HG03045 (cell line): ENCODE measurements around the gene GRIFIN.

Source experiments
- ATAC-seq: cut with Tn5 transposase; IDR thresholded peaks from one replicate; pipeline ENCODE4 v1.9.1; 2021; ENCODE audit warnings: mild to moderate bottlenecking, moderate library complexity; ENCODE audit not compliant: unreplicated experiment

Gene GRIFIN, protein sequence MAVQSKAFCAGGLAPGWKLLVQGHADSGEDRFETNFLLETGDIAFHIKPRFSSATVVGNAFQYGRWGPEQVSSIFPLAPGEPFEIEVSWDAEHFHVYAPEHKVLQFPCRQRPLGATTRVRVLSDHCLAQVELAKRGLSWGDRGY

DNA sequence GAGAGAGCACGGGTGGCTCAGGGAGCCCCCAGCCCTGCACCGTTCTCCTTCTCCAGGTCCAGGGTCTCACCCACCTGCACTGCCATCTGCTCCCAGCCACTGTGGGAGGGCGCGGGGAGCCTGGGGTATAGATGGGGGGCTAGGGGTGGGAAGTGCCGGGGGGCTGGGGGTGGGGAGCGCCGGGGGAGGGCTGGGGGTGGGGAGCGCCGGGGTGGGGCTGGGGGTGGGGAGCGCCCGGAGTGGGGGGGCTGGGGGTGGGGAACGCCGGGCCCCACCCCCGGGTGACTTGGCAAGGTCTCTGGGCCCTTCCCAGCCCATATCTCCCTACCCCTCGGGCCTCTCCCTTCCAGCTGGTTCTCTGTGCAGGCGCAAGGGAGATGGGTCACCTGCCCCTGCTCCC lies at the start of gene GRIFIN:
Gene GRIFIN, minus strand, starts transcription at position 101 of the 400 bp plus-strand sequence. Its CDS starts 15 bp downstream, at position 86.
- no peak for ATAC-seq

DNA sequence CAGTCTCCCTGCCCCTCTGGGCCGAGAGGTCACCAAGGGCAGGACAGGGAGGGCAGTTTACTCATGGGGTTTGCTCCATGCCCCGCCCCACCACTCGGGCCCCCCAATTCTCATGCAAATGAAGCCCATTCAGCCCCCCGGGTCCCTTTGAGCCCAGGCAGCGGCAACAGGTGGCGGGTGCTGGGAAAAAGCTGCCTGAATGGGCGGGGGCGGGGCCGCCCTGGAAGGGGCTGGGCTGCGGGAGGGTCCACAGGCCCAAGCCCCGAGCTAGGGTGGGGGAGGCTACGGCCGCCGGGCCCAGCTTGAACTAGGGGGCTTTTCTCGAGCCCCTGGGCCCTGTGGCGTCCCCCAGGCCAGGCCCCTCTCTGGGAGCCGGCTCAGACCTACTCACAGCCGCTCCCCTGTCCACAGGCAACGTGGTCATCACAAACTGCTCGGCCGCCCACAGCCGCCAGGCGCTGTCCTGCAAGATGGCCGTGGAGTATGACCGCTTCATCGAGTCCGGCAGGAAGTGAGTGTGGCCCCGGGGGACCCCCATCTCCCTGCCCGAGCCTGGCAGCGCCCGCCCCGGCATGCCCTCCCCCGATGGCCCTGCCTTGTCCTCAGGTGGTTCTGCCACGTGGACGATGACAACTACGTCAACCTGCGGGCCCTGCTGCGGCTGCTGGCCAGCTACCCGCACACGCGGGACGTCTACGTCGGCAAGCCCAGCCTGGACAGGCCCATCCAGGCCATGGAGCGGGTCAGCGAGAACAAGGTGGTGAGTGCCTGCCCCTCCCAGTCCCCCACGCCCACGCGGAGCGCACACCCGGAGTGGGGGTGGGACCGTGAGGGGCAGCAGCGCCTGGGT lies 48.8 kb upstream of the GRIFIN start:
- ATAC-seq: no peak

DNA sequence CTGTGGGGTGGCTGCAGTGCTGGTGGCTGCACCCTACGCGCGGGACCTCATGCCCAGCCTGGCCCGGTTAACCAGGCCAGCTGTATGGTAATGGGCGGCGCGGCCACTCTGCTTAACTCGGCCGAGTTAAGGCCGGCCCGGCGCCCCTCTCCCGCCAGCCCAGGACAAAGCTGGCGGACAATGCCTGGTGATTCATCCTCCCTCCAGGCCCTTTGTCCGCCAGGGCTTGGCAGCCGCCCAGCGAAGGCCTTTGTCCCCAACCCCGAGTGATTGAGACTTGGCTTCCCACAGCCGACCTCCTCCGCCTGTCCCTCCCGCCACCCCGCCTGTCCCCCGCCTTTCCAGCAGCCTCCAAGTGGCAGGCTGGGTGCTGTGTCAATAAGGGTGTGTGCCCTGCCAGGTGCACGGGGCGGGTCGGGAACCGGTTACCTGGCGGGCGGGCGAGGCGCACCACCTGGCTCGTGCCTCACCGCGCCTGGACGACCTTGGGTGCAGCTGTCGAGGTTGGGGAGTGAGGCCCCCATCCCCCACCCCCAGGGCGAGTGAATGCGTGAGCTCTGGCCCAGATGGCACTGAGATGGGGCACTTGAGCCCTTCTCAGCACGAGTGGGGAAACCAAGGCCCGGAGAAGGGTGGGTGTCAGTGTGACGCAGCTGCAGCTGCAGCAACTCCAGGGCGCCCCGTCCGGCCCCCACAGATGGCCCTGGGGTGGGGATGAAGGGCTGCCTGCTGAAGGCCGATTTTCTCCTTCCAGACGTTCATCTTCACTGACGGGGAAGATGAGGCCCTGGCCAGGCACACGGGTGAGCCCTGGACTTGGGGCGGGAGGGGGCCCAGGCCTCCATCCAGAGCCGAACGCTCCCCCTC lies 48.0 kb upstream of the GRIFIN start:
- ATAC-seq: no peak

DNA sequence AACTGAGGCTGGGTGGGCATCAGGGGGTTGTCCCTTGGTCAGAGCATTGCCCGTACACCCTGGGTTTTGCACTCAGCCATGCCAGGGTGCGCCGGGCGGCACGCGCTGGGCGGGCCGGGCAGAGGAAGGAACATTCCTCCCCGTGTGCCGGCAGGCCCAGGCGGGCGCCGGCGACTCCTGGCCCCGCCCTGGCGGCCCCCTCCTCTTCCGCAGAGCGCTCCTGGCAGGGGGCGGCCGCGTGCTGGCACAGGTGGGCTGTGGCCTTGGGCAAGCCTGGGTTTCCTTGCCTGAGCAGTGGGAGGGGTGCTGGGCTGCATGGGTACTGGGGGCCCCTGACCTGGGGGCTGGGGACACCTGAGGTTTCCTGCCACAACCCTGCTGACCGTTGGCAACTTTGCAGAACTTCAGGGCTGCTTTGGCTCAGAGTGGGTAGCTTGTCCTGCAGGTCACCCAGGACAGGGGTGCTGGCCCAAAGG lies 47.3 kb upstream of the GRIFIN start:
- no peak for ATAC-seq

DNA sequence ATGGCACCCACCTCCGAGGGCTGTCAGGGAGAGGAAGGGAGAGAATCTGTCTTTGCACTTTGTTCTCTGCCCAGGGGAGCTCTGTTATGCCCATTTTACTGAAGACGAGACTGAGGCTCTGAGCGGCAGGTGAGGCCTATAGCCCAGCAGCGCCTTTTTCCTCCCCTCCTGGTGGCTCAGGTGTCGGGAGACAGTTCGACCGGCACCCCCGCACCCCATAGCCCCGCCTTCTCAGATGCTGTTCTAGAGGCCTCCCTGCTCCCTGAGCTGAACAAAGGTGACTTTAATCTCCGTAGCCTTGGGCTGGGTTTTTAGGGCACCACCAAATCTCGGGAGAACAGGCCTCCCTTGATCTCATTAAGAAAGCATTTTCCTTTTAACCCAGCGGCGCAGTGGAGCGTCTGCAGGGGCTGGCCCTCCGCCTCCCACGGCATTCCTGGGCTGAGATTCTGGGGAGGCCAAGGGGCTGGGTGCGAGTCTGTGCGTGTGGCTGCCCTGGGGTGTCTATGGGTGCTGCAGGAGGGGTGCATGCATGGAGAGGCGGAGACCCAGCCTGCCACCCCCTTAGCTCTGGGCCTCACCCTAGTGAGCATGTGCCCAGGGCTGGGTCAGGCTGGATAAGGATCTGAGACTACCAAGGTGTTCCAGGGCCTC lies 46.7 kb upstream of the GRIFIN start:
- no peak for ATAC-seq

DNA sequence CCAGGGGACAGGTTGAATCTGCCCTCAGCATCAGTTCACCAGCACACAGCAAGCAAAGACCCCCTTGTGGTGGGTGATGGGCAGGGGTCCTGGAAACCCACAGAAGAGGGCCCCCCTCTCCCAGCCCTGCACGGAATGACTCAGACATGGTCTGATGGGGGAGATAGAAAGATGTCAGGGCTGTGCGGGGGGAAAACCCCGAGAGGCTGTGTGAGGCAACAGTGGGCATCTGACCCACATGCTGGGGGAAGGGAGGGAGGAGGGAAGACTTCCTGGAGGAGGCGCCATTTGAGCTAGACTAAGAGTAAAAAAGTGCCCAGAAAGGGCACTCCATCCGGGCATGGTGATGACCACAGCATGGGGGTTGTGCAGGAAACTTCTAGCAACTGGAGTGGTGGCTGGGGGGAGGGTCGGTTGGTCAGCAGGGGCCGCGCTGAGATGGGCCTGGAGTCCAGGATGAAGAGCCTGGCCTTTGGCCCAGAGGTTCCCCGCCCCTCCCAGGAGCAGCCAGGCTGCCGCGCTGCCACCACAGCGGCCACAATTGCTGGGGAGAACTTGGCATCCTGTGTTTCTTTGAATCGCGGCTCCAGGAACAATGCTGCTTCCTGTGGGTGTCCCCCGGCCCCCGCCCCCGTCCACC lies 45.9 kb upstream of the GRIFIN start:
- no peak for ATAC-seq

DNA sequence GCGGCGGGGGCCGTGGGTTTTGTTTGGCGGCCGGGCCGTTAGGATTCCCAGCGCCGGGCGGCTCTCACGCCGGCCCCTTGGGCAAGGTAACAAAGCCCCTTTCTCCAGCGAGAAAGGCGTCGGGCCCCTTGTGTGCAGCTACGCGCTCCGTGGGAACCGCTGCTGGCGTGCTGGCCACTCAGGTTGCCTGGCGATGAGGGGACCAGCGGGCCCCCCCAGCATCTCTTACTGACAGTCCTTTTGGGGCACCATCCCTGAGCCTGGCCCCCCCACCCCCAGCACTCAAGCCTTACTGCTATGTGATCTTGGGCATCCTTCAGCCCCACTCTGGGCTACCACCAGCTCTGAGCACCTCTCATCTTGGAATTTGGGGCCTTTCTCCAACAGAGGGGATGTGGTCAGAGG lies 45.1 kb upstream of the GRIFIN start:
- ATAC-seq: no peak

DNA sequence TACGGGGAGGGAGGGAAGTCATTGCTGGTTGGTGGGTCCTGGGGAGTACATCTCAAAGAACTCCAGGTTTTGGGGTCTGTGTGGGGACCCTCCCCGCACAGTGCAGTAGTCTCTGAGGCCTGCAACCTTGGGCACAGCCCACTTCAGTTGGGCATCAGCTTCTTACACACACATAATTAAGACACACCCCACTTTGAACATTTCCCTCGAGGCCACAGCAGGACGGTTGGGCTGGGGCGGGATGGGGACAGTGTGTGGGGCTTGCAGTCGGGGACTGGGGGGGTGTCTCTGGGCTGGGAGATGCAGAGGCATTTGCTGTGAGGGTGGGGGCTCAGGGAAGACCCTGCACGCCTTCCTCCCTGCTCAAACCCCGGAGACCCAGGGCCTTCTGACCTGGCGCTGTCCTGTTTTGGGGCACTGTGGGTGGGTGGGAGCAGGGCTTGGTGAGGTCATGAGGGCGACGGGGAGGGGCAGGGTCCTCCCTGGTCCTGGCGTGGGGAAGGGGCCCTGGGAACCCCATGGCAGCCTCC lies 44.6 kb upstream of the GRIFIN start:
- no peak for ATAC-seq

DNA sequence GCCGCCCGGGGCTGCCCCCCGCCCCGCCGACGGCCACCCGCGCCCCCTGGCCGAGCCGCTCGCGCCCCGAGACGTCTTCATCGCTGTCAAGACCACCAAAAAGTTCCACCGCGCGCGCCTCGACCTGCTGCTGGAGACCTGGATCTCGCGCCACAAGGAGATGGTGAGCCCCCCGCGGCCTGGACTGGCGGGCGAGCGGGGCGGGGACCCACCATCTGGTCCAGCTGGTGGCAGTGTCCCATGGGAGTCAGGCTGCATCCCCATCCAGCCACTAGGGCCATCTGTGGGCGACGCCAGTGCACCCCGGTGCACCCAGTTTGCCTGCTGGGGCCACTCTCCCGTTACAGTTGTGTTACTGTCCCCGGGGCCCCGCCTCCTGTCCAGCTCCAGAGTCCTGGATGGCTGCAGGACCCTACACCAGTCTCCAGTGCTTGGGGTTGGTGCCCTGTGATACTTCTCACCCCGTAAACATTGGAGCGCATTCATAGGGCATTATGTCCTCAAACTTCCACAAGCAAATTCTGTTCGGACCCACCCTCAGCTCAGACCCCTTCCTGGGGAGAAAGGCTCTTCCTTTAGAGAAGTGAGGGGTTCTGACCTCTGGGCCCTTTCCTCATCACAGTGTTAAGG lies 44.0 kb upstream of the GRIFIN start:
- ATAC-seq: no peak

DNA sequence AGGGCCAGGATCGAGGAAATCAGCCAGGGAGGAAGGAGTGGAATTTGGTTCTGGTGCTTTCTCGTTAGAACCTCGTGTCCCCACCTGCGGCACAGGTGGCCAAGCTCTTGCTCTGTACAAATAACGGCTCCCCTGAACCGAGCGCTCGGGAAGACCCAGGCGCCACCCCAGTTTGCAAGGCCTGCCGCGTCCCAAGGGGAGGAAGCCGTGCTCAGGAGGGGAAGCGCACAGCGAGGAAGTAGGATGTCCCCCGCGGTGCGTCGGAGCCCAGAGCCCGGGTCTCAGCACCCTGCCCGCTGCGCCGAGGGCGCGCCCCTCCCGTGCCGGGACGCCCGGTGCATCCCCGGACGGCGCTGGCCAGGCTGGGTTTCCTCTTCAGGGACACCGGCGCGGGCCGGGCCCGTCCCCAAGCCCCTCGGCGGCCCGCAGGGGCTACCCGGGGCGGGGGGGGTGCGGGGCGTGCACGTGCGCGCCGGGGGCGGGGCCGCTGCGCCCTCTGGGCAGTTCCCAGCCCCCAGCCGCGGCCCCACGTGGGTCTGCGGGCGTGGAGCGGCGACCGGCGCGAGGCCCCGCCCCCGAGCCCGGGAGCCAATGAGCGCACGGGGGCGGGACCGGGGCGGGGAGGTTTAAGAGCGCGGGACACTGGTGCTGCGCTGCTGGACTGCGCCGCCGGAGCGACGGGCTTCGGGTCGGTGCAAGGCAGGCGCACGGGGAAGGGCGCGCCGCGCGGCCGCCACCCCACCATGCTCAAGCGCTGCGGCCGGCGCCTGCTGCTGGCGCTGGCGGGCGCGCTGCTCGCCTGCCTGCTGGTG lies 43.1 kb upstream of the GRIFIN start, which contains the start of gene LFNG:
Gene LFNG, plus strand, starts transcription at position 656 of the 812 bp plus-strand sequence. Its CDS starts 88 bp downstream, at position 744.
- ATAC-seq: peak; percentile 78

DNA sequence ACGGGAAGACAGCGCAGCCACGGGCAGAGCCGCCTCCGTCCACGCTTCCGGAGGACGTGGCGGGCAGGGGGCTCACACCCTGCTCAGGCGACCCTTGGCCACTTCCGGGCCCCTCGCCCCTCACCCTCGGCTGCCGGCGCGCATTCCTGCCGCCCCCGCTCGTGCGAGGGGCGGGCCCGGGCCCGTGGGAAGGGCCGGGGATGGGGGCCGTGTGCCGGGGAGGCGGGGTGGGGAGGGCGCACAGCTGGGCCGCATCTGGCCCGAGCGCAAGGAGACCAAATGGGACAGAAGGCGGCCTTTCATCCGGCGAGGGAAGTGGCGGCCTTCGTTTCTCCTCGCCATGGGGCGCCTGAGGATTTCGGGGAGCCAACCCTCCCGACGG lies 42.5 kb upstream of the GRIFIN start:
- no peak for ATAC-seq

DNA sequence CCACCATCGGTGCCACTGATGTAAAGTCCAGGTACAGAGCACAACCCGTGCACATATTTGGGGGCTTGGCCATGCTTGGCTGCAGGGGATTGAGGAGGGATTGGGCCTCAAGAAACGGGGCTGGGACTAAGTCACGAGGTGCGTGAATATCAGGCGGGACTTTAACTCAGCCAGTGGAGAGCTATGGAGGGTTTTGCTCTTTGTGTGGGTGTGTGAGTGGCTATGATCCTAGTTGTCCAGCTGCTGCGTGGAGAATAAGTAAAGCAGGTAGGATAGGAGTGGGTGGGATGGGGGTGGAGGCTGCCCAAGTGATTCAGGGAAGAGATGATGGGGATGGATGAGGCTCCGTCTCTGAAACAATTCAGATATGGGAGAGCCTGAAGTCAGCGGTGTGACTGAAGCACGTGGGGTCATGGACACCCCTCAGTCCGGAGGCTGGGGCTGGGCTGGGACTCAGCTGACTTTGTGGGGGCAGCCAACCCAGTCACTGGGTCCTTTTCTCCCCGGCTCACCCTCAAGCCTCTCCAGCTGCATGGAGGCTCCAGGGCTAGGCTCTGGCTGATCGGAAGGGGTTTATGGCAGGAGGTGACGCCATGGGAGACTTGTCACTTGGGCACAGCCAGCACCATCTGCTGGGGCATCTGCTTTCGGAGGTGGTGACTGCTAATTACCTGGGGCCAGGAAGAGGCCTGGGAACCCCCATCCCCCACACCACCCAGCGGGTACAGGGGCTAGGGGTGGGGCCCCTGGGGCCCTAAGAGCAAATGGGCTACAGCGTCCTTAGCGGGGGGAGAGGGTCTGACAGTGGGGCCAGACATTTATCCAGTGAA lies 41.7 kb upstream of the GRIFIN start:
- ATAC-seq: no peak

DNA sequence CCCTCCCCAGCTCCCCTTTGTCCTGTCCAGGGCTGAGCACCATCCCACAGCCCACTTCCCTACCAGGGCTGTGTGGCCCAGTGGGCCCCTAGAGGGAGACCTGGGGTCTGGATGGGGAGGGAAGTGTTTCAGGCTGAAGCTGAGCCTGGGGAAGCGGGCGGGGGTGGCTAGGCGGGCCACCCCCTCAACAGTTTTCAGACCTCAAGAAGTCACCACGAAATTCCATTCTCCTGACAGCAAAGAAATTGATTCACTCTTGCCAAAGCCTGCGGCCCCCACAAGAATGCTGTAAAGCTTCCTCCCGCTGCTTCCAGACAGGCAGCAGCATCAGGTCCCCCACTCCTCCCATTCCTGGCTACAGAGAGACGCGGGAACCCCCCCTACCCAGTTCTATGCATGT lies 40.8 kb upstream of the GRIFIN start:
- ATAC-seq: no peak

DNA sequence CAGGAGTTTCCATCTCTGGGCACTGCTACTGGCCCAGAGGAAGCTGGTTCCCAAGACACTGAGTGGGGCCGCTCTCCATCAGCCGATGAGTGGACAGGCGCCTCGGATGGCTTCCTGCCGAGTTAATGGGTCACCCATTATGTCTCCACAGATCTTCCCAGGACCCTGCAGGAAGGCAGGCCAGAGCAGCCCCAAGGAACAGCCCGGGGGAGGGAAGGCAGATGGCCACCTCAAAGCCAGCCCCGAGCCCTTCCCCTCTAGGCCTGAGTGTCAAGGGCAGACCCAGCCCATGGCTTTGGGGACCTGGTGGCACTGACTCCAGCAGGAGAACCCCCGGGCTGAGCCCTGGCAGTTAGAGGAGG lies 40.0 kb upstream of the GRIFIN start:
- no peak for ATAC-seq

DNA sequence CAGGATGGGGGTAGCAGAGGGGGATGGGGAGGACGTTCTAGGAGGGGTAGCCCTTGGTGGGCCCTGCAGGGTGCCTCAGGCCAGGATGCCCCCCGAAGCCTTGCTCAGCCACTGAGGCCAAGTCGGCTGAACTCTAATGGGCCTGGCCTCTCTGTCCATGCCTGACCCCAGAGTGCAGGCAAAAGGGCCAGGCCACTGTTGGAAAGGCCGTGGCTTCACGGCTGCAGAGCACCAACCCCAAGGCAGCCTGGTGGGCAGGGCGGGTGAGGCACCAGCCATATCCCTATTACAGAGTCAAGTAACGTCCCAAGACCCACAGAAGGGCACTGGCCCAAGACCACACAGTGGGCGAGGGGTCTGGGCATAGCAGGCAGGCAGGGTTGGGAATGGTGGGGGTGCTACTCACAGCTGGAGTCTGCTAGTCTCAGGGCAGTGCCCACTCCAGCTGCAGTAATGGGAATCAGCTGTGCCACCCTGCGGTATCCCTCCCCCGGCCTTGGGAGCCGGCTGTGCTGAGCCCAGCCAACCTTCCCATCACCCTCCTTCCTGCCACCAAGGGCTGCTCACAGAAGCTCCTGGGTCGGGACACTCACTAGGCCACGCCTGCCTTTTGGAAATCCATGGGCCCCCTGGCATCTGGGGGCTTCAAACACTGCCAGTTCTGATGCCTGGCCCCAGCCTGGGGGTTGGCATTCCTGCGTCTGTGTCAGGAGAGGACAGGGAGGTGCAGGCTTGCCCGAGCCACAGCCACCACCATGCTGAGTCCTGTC lies 39.4 kb upstream of the GRIFIN start:
- ATAC-seq: no peak

DNA sequence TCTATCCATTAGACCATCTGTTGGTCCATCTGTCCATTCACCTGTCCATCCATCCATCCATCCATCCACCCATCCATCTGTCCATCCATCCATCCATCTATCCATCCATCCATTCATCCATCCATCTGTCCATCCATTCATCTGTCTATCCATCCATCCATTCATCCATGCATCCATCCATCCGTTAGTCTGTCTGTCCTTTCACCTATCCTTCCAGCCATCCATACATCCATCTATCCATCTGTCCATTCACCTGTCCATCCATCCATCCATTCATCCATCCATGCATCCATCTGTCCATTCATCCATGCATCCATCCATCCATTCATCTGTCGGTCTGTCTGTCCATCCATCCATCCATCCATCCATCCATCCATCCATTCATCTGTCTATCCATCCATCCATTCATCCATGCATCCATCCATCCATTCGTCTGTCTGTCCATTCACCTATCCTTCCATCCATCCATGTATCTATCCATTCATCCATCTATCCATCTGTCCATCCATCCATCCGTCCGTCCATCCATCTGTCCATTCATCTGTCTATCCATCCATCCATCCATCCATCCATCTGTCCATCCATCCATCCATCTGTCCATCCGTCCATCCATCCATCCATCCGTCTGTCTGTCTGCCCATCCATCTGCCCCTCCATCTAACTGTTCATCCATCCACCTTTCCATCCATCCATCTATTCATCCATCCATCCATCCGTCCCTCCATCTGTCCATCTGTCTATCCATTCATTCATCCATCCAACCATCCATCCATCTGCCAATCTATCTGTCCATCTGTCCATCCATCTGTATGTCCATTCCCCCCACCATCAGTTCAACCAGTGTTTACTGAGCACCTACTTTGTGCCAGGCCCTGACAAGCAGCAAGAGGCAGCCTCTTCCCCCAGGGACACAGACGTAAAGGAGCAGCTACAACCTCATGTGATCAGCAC lies 38.5 kb upstream of the GRIFIN start:
- ATAC-seq: no peak
